Stimulated activated CD4-positive, alpha-beta T cell treated with anti-CD3 and anti-CD28 coated beads, Interleukin-15, amount 100 ng/mL, for 48 hours (primary cell): Measurements from ENCODE around the gene HSD17B2.
"Not testable (repeated sequence)": the region's sequence is repeated elsewhere in the genome, so short reads cannot be mapped to it uniquely, and the experiment has no call there.

Experiments used
- DNase-seq, 2 donors: peaks; one replicate each; pipeline ENCODE4 v3.0.0-alpha.2; 2020; ENCODE audit warnings: low read depth in 2 of 2

Gene HSD17B2

GRCh38 chr16:82081264-82081663, 46.2 kb downstream of the HSD17B2 start:
- no peak for DNase-seq

DNA sequence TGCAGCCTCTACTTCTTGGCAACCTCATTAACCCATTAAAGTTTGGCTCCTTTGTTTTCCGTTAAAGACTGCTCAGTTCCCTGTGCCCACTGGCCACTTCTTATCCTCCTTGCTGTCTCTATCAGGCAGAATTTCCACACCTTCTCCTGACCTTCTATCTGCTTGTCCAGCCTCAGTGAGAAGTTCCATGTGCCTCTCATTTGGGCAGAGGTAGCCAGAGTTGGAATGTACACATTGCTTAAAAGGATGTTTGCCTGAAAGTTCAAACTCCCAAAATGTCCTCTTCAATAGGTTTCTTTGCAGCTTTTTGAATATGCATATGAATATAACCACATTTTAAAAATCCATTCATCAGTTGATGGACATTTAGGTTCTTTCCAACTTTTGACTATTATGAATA, 47.0 kb downstream of the HSD17B2 start:
- DNase-seq = no peak

- no peak for DNase-seq
Observed at GRCh38 chr16:82082543-82083244, 47.6 kb downstream of the HSD17B2 start.

DNA sequence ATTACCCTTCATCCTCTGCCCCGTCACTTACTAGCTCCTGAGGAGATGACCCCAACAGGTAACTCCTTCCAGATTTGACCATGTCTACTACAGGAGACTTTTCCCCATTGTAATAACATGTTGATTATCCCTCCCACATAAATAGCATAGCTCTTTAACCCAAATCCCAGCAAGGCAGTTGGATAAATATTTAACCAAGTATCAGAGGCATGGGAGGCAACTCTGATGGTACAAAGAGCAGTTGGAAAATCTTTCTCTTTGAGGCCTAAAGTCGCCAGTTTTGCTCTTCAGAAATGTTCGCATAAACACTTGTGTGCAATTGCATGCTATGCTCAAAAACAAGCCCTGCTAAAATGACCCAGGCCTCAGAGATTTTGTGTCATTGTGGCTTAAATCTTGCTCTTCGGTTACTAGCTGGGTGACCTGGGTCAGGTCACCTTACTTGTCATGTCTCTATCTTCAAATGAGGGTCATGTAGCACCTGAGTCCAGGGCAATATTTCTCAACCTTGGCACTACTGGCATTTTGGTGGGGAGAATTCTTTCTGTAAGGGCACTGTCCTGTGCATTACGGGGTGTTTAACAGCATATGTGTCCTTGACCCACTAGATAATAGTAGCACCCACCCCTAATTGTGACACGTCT, 48.8 kb downstream of the HSD17B2 start:
- DNase-seq = no peak

DNA sequence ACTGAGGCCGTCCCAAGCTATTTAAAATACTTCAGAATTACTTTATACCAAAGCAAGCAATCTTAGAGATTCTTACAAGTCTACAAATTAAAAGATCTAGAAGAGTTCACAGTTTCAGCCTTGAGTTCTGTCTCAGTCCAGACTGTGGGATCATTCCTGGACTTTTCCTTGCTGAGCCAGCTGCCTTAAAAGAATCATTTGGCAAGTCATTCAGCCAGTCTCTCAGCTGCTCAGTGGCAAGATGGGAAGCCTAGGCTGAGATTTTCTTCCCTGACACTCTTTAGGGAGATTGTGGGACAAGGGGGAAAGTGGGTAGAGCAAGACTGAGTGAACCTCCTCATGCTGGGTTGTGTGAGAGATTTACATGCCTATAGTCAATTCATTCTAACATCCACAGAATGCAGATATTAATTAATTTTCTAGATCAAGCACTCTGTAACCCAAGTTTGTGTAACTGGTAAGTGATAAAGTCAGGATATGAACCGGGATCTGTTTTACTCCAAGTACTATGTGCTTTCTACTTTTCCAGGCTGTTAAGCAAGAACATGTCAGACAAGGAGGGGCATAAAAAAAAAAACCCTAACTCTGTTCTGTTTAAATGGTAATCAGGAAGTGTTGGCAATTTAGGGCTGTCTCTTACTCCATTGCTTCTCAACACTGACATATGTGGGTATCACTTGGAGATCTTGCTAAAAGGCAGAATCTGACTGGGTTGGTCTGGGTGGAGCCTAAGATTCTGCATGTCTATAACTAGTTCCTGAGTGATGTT, 50.1 kb downstream of the HSD17B2 start:
- DNase-seq = no peak

DNA sequence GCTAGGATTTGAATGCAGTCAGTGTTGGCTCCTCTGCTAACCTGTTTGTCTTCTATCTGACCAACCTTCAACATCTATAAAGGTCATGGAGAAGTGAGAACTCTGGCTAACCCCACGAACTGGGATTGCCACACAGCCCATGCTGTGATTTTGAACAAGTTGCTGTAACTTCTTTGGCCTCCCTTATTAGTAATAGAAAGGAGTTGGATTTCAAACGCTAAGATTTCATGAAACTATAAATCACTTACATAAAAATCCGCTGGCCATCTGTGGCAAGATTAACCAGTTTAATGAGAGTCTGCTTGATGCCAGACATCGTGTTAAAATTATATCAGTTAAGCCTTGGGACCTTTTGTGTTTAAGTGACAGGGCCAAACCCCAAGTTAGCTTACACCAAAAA, 53.4 kb downstream of the HSD17B2 start:
- no peak for DNase-seq

DNA sequence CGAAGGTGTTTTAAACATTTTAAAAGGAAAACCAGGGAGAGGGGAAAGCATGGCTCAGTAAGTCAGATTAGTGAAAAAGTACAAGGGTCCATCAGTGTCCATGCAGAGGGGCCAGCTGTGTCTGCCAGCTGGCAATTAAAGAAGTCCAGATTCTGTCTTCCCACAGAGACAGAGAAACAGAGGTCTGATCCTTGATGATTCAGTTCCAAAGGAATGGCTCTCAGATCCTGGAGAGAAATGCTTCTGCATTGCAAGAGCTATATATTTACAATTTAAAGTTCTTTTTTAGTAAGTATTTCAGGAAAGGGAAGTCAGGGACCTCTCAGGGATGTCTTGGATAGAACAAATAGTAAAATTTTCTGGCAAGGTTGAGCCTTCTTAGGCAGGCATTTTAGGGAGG, 56.2 kb downstream of the HSD17B2 start:
- DNase-seq = no peak

DNA sequence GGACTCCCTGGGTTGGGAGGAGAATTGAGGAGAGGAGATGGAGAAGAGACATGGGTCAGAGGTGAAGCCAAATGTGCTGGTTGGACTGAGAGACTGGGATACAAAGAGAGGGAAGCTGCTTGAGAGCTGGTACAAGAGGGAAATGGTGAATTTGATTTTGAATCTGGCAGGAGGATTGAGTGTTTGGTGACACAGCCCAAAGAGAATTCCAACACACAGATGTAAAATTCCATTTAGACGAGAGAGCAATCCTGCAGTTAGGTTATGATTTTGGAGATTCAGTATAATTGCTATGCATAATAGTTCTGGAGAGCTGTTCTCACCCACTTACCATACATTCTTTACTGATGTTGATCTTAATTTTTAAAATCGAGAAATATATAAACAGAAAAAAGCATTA, 57.7 kb downstream of the HSD17B2 start:
- DNase-seq = no peak

DNA sequence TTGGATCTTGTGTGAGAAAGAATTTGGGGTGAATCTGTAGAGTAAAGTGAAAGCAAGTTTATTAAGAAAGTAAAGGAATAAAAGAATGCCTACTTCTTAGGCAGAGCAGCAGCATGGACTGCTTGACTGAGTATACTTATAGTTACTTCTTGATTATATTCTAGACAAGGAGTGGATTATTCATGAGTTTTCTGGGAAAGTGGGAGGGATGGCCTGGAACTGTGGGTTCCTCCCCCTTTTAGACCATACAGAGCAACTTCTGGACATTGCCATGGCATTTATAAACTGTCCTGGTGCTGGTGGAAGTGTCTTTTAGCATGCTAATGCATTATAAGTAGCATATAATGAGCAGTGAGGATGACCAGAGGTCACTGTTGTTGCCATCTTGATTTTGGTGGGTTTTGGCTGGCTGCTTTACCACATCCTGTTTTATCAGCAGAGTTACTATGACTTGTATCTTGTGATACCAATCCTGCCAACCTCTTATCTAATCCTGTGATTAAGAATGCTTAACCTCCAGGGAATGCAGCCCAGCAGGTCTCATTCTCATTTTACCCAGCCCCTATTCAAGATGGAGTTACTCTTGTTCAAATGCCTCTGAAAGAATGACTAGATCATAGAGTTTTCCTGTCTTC, 58.7 kb downstream of the HSD17B2 start:
- no peak for DNase-seq

GRCh38 chr16:82094942-82095540, 60.0 kb downstream of the HSD17B2 start:
- no peak for DNase-seq

- no peak for DNase-seq
Observed at GRCh38 chr16:82096641-82097040, 61.6 kb downstream of the HSD17B2 start.

- no peak for DNase-seq
Observed at GRCh38 chr16:82105107-82105506, 70.1 kb downstream of the HSD17B2 start.

DNA sequence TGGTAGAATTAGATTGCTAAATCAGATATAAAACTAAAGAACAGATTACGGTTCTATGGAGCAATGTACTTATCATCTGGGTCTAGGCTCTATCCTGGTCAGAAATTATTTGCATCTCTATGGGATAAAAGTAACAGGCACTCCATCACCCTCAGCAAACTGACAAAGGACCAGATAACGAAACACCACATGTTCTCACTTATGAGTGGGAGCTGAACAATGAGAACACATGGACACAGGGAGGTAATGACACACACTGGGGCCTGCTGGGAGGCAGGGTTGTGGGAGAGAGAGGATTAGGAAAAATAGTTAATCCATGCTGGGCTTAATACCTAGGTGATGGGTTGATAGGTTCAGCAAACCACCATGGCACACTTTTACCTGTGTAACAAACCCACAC, 73.0 kb downstream of the HSD17B2 start:
- no peak for DNase-seq

DNA sequence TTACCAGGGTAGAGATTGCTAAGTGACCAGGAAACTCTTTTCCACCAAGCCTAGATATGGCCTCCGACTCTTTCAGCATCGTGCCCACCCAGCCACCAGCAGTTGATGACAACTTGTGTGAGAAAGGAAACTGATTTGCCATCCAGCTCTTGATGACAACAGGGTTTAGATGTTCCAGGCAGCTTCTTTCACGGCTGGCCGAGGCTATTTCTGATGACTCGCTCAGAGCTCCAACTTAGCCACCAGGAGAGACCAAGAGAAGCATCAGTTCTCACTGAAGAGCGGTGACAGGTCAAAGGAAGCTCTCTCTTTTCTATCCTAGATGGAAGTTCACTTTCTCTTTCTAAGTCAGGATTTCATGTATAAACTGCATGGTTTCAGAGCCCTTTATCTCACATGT, 73.7 kb downstream of the HSD17B2 start:
- DNase-seq = no peak

- DNase-seq = not testable (repeated sequence)
Observed at GRCh38 chr16:82109266-82109665, 74.2 kb downstream of the HSD17B2 start.

GRCh38 chr16:82111944-82112343, 76.9 kb downstream of the HSD17B2 start:
- no peak for DNase-seq

DNA sequence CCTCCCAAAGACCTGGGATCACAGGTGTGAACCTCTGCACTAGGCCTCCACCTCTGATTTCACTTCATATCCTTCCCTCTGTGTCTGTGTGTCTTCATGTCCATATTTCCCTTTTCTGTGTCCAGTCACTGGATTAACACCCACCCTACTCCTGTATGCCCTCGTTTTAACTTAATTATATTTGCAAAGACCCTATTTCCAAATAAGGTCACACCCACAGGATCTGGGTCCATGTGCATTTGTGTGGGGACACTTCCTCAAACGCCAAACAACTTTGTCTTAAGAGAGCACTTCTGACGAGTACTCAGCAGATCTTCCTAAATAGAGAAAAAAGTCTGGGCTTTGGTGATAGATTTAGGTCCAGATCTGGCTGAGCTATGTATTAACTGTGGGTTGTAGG, 78.7 kb downstream of the HSD17B2 start:
- DNase-seq = no peak

DNA sequence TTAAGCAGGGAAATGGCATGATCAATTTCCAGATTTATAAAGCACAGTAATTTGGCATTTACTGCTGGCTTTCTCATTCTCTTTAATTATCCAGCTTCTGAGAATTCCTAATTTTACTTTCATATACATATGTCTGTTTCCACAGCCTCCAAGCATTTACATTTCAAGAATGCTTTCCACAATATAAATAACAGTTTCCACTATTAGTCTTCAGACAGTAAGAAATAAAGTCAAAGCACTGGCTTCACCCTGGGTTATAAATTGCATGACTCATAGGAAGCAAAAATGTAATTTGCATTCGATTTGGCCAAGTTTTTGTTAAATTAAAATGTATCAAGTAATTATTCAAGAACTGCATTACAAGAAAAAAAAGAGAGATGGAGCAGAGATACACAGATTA, 81.5 kb downstream of the HSD17B2 start:
- DNase-seq = no peak

GRCh38 chr16:82118749-82119148, 83.7 kb downstream of the HSD17B2 start:
- DNase-seq = no peak

- no peak for DNase-seq
Observed at GRCh38 chr16:82119405-82119804, 84.4 kb downstream of the HSD17B2 start.

DNA sequence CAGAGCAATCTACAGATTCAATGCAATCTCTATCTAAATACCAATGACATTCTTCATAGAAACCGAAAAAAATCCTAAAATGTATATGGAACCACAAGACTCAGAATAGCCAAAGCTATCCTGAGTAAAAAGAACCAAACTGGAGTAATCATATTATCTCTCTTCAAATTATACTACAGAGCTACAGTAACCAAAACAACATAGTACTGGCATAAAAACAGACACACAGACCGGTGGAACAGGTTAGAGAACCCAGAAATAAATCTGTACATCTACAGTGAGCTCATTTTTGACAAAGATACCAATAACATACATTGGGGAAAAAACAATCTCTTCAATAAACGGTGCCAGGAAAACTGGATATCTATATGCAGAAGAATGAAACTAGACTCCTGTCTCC, 89.6 kb downstream of the HSD17B2 start:
- DNase-seq = no peak

DNA sequence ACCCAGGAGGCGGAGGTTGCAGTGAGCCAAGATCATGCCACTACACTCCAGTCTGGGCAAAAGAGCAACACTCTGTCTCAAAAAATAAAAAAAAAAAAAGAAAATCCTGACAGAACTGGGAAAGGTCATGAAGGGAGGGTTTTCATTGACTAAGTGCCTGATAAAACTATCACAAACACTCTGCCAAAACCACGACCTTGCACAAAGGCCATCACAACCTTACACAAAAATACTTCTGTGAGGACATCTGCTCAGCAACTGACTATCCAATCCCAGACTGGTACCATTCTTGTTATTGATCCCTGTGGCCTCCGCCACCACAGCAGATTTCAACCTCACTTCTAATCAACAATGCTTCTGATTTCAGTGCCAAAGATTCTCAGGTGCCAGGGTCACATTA, 94.8 kb downstream of the HSD17B2 start:
- DNase-seq = no peak
